Measurements from ENCODE around the gene HMCN2. TPM values are rescaled to one million over a fixed set of nuclear protein-coding genes. Genes with fewer than 3 reads are reported as not detected.

HMCN2 gene
- total and polyA plus RNA-seq, 8 donors = 0.41 to 5.3 (median 0.76) TPM

DNA sequence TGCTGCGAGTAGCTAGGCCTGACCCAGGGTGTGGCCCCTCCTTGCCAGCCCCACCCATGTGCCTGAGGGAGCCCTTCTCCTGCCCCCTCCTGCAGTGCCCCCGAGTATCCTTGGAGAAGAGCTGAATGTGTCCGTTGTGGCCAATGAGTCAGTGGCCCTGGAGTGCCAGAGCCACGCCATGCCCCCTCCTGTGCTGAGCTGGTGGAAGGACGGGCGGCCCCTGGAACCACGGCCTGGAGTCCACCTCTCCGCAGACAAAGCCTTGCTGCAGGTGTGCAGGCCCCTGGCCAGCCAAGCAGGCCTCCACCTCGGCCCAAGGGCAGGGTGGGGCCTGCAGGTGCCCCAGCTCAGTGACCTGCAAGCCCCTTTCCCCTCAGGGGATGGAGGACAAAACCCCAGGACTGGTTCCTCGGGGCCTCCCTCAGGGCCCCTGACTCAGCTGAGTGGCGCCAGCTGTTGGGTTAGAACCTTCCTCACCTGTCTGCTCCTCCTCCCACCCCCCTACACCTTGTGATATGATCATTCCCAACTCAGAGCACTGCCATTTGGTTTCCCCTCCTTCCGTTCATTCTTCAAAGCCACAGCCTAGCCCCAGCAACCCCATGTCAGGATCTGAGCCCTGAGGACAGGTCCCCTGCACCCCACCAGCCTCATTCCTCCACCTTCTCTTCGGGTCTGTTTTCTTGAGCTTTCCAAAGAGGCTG lies 99.2 kb downstream of the HMCN2 start:
- WGBS, 2 donors = 64 to 75% methylated on average over 13 of the region's 13 CpGs
- TF ChIP-seq, protein P1, sequence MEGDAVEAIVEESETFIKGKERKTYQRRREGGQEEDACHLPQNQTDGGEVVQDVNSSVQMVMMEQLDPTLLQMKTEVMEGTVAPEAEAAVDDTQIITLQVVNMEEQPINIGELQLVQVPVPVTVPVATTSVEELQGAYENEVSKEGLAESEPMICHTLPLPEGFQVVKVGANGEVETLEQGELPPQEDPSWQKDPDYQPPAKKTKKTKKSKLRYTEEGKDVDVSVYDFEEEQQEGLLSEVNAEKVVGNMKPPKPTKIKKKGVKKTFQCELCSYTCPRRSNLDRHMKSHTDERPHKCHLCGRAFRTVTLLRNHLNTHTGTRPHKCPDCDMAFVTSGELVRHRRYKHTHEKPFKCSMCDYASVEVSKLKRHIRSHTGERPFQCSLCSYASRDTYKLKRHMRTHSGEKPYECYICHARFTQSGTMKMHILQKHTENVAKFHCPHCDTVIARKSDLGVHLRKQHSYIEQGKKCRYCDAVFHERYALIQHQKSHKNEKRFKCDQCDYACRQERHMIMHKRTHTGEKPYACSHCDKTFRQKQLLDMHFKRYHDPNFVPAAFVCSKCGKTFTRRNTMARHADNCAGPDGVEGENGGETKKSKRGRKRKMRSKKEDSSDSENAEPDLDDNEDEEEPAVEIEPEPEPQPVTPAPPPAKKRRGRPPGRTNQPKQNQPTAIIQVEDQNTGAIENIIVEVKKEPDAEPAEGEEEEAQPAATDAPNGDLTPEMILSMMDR (IDR thresholded peaks at IDR 0.05) = no peak

GRCh38 chr9:130365323-130365721 lies 99.8 kb downstream of the HMCN2 start:
- Histone ChIP-seq H3K36me3 (no peaks in the 10 kb centered on the region), H3K4me3 (no peak overlapping the region), H3K4me1 (no peaks in the 10 kb centered on the region), H3K27me3 (no peaks in the 10 kb centered on the region), H3K9me3 (no peaks in the 10 kb centered on the region), H3K27ac (no peak overlapping the region)
- DNase-seq (peak in 1 of 6 donors; percentile 39), ATAC-seq (no peak), FAIRE-seq (no peak)
- intact Hi-C loops (cut with DNase I) = no loop called here
- 61 to 66% methylated on average over 10 of the region's 10 CpGs for WGBS, 2 donors
- TF ChIP-seq, protein P1 (IDR thresholded peaks at IDR 0.05) = no peak

More for the DNA sequence above, 99.2 kb downstream of the HMCN2 start:
- Histone ChIP-seq H3K27ac (no peak overlapping the region), H3K27me3 (no peaks in the 10 kb centered on the region), H3K4me3 (no peak overlapping the region), H3K36me3 (no peaks in the 10 kb centered on the region), H3K4me1 (no peaks in the 10 kb centered on the region), H3K9me3 (no peaks in the 10 kb centered on the region)
- ATAC-seq (no peak), DNase-seq (peak in 1 of 6 donors; percentile 54), FAIRE-seq (no peak)
- intact Hi-C loops (cut with DNase I) = no loop called here

- Histone ChIP-seq H3K4me3 (no peak overlapping the region), H3K4me1 (no peaks in the 10 kb centered on the region), H3K36me3 (no peaks in the 10 kb centered on the region), H3K27ac (no peak overlapping the region), H3K27me3 (no peaks in the 10 kb centered on the region), H3K9me3 (no peaks in the 10 kb centered on the region)
- no peak for FAIRE-seq
- TF ChIP-seq, protein P1 (IDR thresholded peaks at IDR 0.05) = no peak
- ATAC-seq = no peak
- 68 to 77% methylated on average over 3 of the region's 3 CpGs for WGBS, 2 donors
- intact Hi-C loops (cut with DNase I) = no loop called here
- no peak for DNase-seq
Measured at GRCh38 chr9:130366072-130366471, 100.5 kb downstream of the HMCN2 start.

GRCh38 chr9:130366888-130367550 lies 101.5 kb downstream of the HMCN2 start:
- Histone ChIP-seq H3K4me1 (no peaks in the 10 kb centered on the region), H3K27ac (no peak overlapping the region), H3K4me3 (no peak overlapping the region), H3K9me3 (no peaks in the 10 kb centered on the region), H3K27me3 (no peaks in the 10 kb centered on the region), H3K36me3 (no peaks in the 10 kb centered on the region)
- TF ChIP-seq, protein P1 (IDR thresholded peaks at IDR 0.05) = no peak
- ATAC-seq = no peak
- FAIRE-seq = no peak
- WGBS, 2 donors = 76 to 81% methylated on average over 8 of the region's 8 CpGs
- intact Hi-C loops (cut with DNase I) = no loop called here
- no peak for DNase-seq

- ATAC-seq (no peak), DNase-seq (no peak), FAIRE-seq (no peak)
- WGBS, 2 donors = 57 to 59% methylated on average over 8 of the region's 8 CpGs
- H3K4me1 ChIP-seq = no peaks in the 10 kb centered on the region
- TF ChIP-seq, protein P1 (IDR thresholded peaks at IDR 0.05) = no peak
- H3K27me3 ChIP-seq = no peaks in the 10 kb centered on the region
- intact Hi-C loops (cut with DNase I) = no loop called here
- no peak overlapping the region for H3K27ac ChIP-seq
- H3K4me3 ChIP-seq = no peak overlapping the region
- no peaks in the 10 kb centered on the region for H3K36me3 ChIP-seq
- no peaks in the 10 kb centered on the region for H3K9me3 ChIP-seq
Measured at GRCh38 chr9:130368631-130369103, 103.1 kb downstream of the HMCN2 start.
